Measurements from ENCODE around the gene NPC1L1. TPM values are rescaled to one million over a fixed set of nuclear protein-coding genes. Genes with fewer than 3 reads are reported as not detected.

NPC1L1 gene
- total RNA-seq, 2 donors from 2014 or later: 0.85 to 2.2 TPM

- H3K27me3 ChIP-seq (replicated peaks; ENCODE audit: insufficient read depth): no peaks in the 10 kb centered on the region
- DNase-seq (ENCODE audit: low spot score) (no peak), ATAC-seq (ENCODE audit: insufficient number of reproducible peaks, low FRiP score, low read depth) (no peak)
- H3K27ac ChIP-seq: no peak overlapping the region
- peaks cover 20 to 42% of the 10 kb centered on the region in 2 donors for H3K4me1 ChIP-seq (ENCODE audit: control insufficient read depth in 1 of 2, low read depth in 2 of 2)
- H3K9me3 ChIP-seq: no peaks in the 10 kb centered on the region
- TF ChIP-seq, protein P1, sequence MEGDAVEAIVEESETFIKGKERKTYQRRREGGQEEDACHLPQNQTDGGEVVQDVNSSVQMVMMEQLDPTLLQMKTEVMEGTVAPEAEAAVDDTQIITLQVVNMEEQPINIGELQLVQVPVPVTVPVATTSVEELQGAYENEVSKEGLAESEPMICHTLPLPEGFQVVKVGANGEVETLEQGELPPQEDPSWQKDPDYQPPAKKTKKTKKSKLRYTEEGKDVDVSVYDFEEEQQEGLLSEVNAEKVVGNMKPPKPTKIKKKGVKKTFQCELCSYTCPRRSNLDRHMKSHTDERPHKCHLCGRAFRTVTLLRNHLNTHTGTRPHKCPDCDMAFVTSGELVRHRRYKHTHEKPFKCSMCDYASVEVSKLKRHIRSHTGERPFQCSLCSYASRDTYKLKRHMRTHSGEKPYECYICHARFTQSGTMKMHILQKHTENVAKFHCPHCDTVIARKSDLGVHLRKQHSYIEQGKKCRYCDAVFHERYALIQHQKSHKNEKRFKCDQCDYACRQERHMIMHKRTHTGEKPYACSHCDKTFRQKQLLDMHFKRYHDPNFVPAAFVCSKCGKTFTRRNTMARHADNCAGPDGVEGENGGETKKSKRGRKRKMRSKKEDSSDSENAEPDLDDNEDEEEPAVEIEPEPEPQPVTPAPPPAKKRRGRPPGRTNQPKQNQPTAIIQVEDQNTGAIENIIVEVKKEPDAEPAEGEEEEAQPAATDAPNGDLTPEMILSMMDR (IDR thresholded peaks at IDR 0.05): no peak
- H3K4me3 ChIP-seq: no peak overlapping the region
- H3K36me3 ChIP-seq: peaks cover 8% of the 10 kb centered on the region
Observed at GRCh38 chr7:44471850-44472249, 69.3 kb downstream of the NPC1L1 start.

DNA sequence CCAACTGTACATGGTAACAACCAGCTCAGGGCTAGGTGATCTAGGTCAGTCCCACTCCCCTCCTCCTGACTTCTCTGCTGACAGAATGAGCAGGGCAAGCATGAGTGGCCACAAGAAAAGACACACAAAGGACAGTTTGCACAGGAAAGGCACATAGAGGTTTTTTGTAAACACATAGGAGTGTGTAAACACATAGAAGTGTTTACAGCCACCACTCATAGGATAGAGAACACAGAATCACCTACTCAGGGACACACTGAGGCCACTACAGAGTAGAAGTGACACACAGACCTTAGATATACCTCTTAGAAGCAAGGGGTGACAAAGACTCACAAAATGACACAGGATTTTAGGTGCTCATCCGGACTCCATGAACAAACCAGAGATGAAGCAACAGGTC, 69.7 kb downstream of the NPC1L1 start:
- ATAC-seq (ENCODE audit: insufficient number of reproducible peaks, low FRiP score, low read depth): no peak
- peaks cover 5% of the 10 kb centered on the region for H3K36me3 ChIP-seq

DNA sequence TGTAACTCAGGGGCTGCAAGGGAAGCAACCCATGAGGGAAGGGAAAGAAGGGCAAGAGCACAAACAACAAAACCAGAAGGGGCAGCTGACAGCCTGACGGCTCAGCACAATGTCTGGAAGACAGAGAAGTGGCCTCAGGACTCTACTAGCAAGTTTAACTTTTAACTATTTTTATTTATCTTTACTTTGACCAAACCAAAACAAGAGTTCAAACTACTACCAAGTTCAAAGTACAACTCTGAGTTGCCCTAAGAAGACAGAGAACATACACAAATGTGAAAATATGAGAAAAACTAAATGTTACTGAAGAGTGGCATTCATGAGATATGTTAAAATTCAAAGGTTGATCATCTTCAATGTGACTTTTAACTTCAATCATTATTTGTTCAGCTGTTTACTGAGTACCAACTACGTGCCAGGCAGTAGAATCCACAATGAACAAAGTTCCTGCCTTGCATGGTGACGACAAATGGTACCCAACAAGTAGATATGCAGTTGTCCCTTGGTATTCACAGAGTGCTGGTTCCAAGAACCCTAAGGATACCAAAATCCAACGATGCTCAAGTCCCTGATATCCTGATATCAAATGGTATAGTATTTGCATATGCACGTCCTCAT, 70.4 kb downstream of the NPC1L1 start:
- Histone ChIP-seq H3K4me1 (ENCODE audit: control insufficient read depth in 1 of 2, low read depth in 2 of 2) (peaks cover 30 to 50% of the 10 kb centered on the region in 2 donors), H3K9me3 (no peaks in the 10 kb centered on the region), H3K4me3 (no peak overlapping the region), H3K36me3 (no peaks in the 10 kb centered on the region), H3K27me3 (replicated peaks; ENCODE audit: insufficient read depth) (no peaks in the 10 kb centered on the region), H3K27ac (no peak overlapping the region)
- DNase-seq (ENCODE audit: low spot score) (no peak), ATAC-seq (ENCODE audit: insufficient number of reproducible peaks, low FRiP score, low read depth) (no peak)
- TF ChIP-seq, protein P1 (IDR thresholded peaks at IDR 0.05): no peak

More for the DNA sequence above, 69.7 kb downstream of the NPC1L1 start:
- TF ChIP-seq, protein P1 (IDR thresholded peaks at IDR 0.05): no peak
- no peak for DNase-seq (ENCODE audit: low spot score)
- Histone ChIP-seq H3K27ac (no peak overlapping the region), H3K9me3 (no peaks in the 10 kb centered on the region), H3K4me1 (ENCODE audit: control insufficient read depth in 1 of 2, low read depth in 2 of 2) (peaks cover 24 to 43% of the 10 kb centered on the region in 2 donors), H3K4me3 (no peak overlapping the region), H3K27me3 (replicated peaks; ENCODE audit: insufficient read depth) (no peaks in the 10 kb centered on the region)

GRCh38 chr7:44470135-44470479, 71.0 kb downstream of the NPC1L1 start:
- no peak overlapping the region for H3K27ac ChIP-seq
- H3K4me1 ChIP-seq (ENCODE audit: control insufficient read depth in 1 of 2, low read depth in 2 of 2): peaks cover 35 to 56% of the 10 kb centered on the region in 2 donors
- TF ChIP-seq, protein P1 (IDR thresholded peaks at IDR 0.05): no peak
- no peaks in the 10 kb centered on the region for H3K9me3 ChIP-seq
- DNase-seq (ENCODE audit: low spot score) (no peak), ATAC-seq (ENCODE audit: insufficient number of reproducible peaks, low FRiP score, low read depth) (no peak)
- no peaks in the 10 kb centered on the region for H3K36me3 ChIP-seq
- no peak overlapping the region for H3K4me3 ChIP-seq
- H3K27me3 ChIP-seq (replicated peaks; ENCODE audit: insufficient read depth): no peaks in the 10 kb centered on the region

DNA sequence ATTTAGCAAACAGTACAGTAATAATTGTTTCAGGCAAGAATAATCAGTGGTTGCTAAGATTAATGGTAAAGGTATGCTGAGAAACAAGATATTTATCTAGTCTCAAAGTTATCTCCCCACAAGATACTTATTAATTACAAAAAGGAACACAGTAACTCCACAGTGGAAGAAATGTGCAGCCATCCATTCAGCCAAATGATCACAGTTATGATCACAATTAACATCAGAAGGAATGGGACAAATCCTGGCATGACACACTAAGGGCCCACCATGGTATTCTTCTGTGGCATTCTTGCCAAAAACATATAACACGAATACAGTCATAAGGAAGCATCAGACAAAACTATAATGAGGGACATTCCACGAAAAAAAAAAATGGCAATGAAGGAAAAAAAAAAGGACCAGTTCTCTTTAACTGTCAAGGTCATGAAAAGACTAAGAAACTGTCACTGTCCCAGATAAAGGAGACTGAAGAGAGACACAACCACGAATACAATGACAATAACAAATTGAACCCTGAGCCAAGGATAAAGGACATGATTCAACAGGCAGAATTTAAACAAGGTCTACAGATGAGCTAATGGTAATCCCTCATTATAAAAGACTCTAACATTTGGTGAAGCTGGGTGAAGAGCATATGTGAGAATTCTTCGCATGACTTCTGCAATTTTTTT, 71.5 kb downstream of the NPC1L1 start:
- H3K27me3 ChIP-seq (replicated peaks; ENCODE audit: insufficient read depth): no peaks in the 10 kb centered on the region
- DNase-seq (ENCODE audit: low spot score) (no peak), ATAC-seq (ENCODE audit: insufficient number of reproducible peaks, low FRiP score, low read depth) (no peak)
- no peak overlapping the region for H3K27ac ChIP-seq
- H3K9me3 ChIP-seq: no peaks in the 10 kb centered on the region
- no peak overlapping the region for H3K4me3 ChIP-seq
- TF ChIP-seq, protein P1 (IDR thresholded peaks at IDR 0.05): no peak
- no peaks in the 10 kb centered on the region for H3K36me3 ChIP-seq
- H3K4me1 ChIP-seq (ENCODE audit: control insufficient read depth in 1 of 2, low read depth in 2 of 2): peaks cover 39 to 59% of the 10 kb centered on the region in 2 donors
